GM18868 (cell line): ENCODE measurements around the gene NFYA.
"Not testable (repeated sequence)": the region's sequence is repeated elsewhere in the genome, so short reads cannot be mapped to it uniquely, and the experiment has no call there.

ENCODE experiments used
- ATAC-seq: cut with Tn5 transposase; IDR thresholded peaks from one replicate; pipeline ENCODE4 v1.9.1; 2021; ENCODE audit warnings: mild to moderate bottlenecking, moderate library complexity; ENCODE audit not compliant: unreplicated experiment

The NFYA gene

DNA sequence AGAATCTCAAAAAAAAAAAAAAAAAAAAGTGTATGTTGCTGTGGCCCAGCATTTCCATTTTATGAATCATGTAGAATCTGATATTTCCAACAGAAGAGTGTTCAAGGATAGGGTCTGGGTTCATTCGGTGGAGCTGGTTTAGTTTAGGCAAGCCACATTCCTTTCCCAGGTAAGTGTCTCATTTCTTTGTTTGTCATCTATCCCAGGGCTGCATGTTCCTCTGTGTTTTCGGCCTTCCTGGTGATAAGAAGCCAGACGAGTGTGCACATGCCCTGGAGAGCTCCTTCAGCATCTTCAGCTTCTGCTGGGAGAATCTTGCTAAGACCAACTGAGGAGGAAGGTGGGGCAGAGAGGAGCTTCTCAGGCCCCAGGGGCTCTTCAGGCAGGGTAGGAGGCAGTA lies 38.2 kb downstream of the NFYA start:
- no peak for ATAC-seq

DNA sequence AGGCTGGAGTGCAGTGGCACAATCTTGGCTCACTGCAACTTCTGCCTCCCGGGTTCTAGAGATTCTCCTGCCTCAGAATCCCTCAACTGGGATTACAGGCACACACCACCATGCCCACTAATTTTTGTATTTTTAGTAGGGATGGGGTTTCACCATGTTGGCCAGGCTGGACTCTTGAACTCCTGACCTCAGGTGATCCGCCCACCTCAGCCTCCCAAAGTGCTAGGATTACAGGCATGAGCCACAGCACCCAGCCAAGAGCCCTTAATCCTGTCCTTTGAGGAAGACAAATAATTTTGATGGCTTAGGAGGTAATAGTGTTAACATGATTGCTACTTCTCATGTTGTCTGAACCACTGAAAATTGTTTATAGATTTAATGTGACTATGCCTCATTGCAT lies 42.3 kb downstream of the NFYA start:
- ATAC-seq: not testable (repeated sequence)

DNA sequence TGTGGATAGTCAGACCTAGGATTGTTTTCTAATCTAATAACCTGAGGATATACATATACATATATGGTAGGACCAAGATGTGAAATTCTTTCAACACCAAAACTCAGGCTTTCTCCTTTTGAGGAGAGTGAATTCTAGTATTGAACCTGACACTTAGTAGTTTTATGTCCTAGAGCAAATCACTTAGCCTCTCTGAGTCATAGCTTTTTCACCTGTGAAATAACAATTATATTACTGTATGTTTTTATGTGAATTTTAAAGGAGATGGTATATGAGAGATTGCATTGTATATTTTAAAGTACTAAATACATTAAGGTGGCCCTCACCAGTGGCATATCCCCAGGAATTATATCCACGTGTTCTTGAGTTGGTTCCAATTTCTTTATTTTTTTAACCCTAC lies 46.7 kb downstream of the NFYA start:
- no peak for ATAC-seq

DNA sequence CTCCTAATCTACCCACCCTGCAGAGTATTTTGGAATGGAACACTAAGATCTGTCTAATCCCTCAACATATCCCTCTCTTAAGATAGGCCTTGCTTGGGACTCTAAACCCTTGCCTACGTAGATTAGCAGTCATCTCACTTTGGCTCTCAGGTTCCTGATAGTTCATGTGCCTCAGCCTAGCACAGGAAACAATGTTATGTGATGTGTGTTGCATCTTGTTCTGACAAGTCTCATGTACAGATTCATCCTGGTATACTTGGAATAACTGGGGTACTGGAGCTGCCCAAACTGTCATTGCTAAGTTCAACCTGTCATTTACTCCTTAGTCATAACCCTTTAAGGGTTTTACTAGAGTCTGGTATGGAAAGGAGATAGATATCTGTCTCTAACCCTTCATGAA lies 47.3 kb downstream of the NFYA start:
- ATAC-seq: no peak

DNA sequence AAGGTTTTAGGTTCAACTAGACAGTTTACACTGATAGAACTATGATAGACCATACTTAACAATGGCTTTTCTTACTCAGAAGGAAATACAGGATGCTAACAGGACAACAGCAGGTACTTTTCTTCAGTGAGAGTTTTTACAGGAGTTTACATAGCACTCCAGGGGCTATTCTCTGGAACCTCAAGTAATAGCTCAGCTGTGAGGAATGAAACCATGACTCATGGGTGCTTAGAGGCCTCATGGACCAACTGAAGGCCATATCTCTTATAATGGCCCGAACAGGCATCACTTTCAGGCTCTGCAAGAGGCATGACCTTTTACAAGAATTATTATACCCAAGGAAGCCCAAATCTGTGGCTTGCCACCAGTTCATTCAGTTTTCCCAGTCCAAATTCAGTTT lies 49.6 kb downstream of the NFYA start:
- ATAC-seq: no peak

DNA sequence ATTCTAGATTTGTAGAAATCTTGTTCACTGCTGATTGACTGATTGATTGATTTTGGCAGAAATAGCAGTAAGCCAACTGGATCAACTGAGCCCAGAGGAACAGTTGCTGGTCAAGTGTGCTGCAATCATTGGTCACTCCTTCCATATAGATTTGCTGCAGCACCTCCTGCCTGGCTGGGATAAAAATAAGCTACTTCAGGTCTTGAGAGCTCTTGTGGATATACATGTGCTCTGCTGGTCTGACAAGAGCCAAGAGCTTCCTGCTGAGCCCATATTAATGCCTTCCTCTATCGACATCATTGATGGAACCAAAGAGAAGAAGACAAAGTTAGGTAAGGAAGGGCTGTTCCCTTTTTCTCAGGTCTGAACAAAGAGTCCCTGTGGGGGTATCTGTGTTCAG lies 50.1 kb downstream of the NFYA start:
- no peak for ATAC-seq

DNA sequence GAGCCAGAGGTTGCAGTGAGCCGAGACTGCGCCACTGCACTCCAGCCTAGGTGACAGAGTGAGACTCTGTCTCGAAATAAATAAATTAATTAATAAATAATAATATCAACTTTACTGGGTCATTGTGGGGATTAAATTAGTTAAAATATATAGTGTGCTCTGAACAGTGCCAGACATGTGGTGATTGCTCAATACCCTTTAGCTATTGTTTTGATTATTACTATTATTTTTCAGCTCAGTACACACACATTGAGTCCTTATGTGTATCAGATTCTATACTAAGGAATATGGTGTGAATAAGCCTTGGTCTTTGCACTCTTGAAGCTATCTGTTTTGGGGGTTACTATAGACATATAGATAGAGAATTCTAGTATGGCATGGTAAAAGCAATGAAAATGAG lies 52.5 kb downstream of the NFYA start:
- ATAC-seq: no peak

DNA sequence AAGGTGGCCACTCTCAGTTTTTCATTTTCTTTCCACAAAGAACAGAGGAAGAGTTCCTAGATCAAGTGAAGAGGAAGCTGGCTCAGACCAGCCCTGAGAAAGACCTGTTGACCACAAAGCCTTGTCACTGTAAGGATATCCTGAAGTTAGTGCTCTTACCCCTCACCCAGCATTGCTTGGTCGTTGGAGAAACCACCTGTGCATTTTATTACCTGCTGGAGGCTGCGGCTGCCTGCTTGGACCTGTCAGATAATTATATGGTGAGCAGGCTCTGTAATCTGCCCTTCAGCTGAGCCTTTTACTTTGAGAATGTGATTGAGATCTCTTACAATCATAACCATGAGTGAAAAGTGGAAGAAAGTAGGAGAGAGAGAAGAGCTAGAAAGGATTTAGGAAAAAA lies 59.5 kb downstream of the NFYA start:
- ATAC-seq: no peak

DNA sequence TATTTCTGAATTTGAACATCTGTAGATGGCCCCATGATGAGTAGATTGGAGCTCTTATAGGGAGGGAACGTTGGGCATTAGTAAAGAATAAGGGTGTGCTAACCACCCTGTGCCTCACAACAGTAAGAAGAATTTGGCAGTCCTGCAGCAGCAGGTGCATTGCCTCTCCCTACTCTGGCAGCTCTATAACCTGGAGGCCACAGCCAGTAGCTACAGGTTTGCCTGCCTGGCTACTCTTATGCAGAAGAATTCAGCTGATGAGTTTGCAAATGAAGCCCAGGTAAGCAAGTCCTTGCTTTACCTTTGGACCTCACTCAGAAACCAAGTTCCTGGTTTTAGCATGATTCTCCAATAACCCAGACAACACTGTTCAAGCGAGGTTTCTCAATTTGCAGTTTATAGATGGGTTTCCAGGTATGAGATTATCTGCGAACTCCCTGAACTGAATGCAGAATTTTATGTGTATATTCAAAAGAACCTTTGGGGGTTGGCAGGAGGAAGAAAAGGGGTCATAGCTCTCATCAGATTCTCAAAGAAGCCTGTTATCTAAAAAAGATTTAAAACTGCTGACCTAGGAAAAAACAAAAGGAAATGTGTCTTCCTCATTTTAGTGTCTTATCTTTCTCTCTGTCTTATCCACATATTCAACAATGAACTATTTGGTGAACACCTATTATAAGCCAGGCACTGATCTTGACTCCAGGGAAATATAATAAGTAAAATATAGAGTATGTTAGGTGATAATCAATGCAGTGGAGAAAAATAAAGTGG lies 62.5 kb downstream of the NFYA start:
- ATAC-seq: no peak

DNA sequence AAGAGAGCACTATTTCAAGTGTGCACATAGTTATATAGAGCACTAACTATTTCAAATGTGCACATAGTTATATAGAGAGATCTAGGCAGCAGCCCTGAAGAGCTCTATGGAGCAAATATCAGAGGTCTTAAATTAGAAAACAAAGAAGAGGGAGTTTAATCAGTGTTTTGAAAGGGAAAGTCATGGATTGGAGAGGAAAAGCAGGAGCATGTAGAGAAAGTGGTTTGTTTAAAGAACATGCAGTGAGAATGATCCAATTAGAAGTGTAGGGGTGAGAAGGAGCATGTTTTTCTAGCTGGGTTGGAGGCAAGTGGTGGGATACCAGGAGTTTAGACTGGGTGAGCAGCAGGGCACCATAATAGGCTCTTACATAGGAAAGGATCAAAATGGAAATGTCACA lies 64.1 kb downstream of the NFYA start:
- no peak for ATAC-seq

DNA sequence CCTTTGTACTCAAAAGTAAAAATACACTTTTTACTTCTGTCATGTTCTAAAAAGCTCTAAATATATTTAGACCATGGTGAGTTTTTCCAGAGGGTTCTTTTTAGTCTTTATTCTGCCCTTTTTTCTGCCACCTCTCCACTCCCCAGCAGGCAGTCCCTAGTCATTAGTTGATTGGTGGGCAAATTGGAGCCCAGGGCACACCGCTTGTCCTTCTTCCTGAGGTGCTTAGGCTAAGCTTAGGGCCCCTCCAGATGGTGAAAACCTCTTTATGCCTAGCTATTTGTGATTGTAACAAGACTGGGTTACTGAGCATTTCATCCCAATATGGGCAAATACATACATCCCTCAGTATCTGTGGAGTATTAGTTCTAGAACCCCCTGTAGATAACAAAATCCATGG lies 75.1 kb downstream of the NFYA start:
- no peak for ATAC-seq
